LoVo (cell line): ENCODE data around the gene TNFAIP2.

Experiments
- DNase-seq: peaks from one replicate; pipeline ENCODE4 v3.0.0-alpha.2; 2016; ENCODE audit warnings: low spot score

The TNFAIP2 gene

DNA sequence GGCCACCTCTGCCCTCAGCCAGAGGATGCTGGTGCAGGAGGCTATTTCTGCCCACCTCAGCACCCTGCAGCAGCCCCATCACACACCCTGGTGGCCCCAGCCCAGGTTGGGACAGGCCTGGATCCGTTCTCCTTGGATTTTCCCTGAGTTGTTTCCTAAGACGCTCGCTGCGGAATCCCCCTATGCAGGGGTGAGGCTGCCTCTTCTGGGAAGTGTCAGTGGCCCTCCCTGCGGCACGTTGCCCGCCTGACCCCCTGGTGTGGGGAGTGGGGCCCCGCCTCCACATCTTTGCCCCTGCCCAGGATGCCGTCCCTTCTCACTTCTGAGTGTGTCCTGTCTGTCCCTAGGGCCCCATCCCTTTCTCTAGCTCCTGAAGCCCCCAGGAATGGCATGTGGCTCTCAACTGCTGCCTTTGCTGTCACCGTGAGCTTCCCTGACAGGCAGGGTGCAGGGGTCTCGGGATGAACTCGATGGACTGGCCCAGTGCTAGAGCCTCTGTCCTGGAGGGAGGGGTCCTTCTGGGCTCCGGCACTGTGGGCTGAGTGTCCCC lies 29.3 kb upstream of the TNFAIP2 start:
- no peak for DNase-seq

DNA sequence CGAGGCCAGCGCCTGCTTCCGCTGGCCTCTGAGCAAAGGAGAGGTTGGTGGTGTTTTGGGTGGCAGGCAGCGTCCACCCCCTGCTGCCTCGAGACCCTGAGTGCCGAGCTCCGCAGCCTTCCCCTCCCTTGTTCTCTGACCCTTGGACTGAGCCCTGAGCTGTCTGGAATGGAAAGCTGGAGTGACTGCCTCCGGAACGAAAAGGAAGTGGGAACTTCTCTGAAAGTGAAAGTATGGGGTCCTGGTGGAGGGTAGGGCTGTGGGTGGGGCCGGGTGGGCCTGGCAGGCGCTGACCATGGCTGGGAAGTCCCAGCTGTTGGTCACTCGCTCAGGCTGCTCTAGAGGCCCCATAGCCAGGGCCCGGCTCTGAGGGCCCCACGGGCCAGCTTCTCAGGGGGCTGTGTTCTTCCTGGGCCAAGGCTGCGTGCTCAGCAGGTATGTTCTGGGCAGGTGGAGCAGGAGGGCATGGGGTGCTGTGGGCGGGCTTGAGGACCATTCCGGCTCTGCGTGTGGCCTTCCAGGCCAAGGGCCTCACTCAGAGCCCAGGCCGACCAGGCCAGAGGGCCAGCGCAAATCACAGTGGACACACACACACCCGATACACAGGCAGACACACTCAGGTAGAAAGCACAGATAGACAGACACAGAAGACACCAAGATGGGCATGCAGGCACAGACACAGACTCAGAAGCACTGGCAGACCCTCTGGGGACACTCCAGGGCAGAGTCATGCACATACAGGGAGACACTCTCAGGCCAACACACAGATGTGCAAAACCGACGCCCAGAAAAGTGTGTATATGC lies 28.7 kb upstream of the TNFAIP2 start, which contains the start of gene EXOC3L4:
Gene EXOC3L4, plus strand, starts transcription at position 320 of the 804 bp plus-strand sequence. CDS start 5,495 bp downstream, outside the sequence.
- peak; percentile 42 for DNase-seq

DNA sequence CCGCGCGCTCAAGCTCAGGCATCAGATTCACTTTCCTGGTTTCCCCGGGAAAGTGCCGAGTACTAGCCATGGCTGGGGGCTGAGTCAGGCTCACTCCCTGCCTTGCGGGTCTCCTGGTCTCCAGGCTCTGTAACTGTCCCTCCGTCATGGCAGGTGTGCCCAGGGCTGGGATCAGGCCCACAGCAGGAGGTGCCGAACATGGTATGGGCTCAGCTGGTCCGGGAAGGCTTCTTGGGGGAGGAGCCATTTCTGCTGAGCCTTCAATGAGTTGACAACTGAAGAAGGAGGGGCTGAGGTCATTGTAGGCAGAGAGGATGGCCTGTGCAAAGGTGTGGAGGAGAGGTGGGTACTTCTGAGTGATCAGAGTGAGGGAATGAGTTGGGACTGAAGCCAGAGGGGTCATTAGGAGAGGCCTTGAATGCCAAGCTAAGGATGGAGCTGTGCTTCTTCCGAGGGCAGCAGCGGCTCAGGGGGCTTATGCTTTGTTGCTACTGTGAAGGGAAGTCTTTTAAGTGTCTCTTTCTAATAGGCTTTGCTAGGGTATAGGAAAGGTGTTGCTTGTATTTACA lies 28.0 kb upstream of the TNFAIP2 start:
- DNase-seq = peak; percentile 41

DNA sequence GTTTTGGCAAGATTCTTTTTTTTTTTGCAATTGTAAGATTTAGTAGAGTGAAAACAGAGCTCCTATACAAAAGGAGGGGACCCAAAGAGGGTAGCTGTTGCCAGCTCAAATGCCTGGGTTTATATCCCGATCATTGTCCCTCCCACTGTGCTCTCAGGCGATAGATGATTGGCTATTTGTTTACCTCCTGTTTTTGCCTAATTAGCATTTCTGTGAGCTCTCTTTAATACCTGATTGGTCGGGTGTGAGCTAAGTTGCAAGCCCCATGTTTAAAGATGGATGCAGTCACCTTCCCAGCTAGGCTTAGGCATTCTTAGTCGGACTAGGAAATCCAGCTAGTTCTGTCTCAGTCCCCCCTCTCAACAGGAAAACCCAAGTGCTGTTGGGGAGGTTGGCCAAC lies 26.9 kb upstream of the TNFAIP2 start:
- DNase-seq = no peak

DNA sequence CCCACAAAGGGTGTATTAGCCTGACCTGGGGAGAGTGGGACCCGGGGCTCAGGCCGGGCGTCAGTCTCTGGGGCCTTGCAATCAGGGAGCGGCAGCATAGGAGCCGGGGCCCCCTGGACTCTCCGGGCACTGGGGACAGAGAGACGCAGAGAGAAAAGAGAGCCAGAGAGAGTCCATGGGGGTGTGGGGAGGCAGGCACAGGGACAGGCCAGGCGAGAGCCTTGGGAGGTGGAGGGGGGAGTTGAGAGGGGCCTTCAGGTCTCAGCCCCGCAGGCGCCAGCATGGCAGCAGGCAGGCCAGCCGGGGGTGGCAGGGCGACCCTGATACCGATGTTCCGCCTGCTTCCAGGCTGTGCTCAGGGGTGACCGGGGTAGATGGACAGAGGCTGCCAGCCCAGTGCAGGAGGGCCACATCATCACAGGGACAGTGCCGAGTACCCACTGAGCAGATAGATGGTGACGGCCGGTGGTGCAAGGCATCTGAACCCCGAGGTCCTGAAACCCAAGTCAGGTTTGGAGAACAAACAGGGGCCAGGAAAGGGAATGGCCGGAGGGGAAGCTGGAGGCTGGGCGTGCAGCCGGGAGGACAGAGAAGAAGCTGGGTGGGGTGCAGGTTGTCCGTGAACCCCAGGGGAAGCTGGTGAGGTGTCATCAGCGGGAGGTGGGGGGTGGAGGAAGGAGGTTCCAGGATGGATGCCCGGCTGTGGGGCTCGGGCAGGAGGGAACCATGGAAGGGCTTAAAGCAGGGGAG lies 25.8 kb upstream of the TNFAIP2 start:
- no peak for DNase-seq

DNA sequence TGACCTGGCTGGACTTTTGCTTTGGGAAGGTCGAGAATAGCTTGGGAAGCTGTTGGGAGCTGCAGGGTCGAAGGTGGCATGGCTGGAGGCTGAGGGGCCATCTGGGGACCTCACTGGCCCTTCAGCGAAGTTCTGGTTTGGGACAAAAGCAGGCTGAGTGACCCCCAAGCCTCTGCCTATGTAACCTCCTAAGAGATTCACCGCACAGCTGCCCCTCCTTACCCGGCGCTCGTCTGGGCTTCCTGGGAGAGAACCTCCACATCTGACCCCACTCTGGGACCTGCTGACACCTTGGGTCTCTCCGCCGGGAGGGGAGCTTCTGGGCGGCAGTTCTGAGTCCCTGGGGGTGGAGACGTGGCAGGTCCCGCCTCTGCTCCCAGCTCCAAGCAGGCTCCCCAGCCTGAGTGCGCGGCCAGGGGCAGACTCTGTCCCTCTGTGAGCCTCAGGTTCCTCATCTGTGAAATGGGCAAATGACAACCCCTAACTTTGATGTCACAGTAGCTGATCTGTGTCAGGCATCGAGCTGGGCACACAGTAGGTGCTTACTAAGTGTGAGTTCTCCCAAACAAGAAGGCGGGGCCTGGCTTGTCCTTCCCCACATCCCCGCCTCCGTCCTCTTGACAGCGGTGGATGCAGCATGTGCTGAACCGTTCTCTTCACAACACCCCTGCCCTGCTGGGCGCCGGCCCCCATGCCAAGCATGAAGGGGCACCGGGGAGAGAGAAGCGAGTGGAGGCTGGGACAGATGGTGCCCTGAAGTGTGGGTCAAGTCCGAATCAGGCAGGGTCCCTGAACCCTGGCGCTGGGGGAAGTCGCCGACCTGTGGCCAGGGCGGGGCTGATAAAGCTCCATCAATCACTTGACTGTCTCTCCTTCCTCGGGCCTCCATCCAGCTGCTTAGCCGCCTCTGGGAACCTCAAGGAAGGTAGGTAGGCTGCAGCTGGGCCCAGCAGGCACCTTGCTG lies 25.0 kb upstream of the TNFAIP2 start:
- no peak for DNase-seq

DNA sequence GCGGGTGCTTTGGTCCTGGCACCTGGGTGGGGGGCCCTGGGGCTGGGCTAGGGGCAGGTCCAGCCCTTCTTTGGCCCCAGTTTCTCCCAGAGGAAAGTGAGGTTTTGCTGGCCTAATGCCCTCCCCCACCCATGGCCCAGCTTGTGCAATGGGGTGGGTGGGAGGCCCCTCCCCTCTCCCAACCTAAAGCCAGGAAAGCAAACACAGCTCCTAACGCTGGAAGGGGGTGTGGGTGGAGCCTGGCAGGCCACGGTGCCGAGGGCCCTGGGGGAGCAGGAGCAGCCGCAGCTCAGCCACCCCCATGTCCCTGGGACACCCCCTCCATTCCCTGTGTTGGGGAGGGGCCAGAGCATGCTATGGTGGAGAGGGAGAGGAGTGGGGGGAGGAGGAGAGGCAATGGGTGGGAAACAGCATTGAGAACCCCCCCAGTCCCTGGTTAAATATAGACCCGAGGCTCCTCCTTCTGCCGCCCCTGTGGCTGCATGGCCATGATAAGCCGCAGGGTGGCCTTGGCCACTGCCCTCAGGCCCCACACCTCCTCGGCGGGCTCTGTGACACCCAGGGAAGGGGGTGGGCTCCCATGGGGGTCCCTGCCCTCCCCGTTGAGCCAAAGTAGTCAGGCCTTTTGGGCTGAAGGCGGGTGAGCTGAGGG lies 24.1 kb upstream of the TNFAIP2 start:
- no peak for DNase-seq

DNA sequence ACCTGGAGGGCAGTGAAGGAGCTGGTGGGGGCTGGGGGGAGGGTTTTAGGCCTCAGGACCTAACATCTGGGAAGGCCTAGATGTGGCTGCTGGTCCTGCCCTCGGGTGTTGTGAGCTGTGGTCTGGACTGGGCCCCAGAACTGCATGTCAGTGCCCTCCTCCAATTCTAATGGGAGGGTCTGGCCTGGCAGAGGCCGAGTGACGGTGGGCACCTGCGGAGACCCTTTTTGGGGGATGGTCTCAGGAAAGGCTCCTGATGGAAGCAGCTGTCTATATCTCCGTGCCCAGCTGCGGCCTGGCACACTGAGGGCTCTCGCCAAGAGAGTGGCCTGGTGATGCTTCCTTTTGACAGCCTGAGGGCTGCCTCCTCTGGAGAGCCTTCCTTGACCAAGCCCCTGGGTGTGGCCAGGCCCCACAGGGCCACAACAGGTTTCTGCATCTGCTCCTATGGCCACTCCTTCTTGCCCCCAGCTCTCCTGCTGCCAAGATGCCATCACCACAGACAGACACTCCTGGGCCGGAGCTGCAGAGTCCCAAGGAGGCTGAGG lies 23.5 kb upstream of the TNFAIP2 start:
- DNase-seq = no peak

DNA sequence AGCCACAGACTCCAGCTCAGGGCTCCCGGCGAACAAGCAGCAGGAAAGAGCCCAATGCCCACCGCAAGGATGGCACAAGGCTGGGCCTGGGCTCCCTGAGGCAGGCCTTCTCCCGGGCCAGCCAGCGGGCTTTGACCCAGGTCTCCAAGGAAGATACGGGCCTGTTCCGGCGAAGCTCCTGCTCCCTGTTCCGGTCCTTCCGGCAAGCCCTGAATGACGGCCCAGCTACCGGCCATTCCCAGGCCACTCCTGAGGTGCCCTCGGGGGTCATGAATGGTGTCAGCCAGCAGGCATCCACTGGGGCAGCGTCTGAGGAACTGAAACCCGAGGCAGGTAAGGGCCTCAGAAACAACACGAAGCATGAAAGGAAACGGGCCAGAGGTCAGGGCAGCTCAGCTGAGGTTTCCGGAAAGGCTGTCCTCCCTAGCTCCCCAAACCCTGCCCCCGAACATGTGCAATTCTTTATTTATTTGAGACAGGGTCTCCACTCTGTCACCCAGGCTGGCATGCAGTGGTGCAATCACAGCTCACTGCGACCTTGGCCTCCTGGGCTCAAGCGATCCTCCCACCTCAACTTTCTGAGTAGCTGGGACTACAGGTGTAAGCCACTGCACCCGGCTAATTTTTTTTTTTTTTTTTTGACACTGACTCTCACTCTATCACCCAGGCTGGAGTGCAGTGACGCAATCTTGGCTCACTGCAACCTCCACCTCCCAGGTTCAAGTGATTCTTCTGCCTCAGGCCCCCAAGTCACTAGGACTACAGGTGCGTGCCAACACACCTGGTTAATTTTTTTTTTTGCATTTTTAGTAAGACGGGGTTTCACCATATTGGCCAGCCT lies 22.8 kb upstream of the TNFAIP2 start:
- DNase-seq = no peak

DNA sequence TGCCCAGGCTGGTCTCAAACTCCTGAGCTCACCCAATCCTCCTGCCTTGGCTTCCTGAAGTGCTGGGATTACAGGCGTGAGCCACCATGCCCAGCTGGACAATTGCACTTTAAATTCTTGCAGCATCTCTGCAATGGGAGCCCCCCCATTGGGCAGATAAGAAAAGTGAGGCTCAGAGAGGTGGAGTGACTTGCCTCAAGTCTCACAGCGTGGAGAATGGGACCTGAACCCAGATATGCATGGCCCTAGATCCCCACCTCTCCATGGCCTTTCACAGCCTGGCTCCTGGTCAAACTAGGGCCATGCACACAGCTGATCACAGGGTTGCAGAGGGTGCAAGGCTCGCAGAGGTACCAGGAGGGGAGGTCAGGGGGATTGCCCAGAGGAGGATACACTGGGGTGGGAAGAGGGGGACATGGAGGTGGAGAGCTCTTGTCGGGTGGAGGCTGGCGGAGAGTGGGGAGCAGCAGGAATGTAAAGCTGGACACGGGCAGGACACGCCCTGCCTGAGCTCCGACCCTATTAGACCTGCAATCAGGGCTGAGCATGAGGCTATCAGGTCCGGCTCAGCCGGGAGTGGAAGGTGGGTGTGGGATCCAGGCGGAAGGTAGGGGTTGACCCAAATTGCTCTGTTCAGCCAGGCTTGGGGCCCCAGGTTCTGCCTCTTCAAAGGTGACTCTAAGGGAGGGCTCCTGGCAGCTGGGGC lies 21.9 kb upstream of the TNFAIP2 start:
- DNase-seq = no peak

DNA sequence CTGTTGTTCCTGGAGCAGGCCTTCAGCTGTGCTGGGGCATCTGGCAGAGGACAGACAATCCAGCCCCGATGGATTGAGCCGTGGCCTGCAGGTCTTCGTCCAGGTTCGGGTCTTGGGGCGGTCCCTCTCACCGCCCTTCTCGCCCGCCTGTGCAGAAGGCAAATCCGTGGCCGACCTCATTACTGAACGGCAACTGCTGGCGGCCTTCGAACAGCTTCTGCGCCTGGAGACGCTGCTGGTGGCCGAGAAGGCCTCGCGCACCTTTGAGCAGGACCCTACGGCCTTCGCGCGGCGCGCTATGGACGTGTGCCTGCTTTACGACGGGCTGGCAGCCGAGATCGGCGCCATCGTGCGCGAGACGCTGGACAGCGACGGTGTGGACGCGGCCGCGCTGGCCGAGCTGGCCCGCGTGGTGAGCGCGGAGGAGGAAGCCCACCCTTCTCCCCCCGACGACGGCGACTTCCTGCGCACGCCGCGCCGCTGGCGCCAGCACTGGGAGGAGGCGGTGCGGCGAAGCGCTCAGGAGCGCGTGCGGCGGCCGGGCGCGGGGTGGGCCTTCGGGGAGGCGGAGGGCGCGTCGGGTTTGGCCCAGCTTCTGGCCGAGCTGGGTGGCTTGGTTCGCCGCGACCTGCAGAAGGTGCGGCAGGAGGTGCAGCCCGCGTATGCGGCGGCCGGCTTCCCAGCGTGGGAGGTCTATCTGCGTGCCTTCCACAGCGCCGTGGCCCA lies 21.1 kb upstream of the TNFAIP2 start:
- no peak for DNase-seq

DNA sequence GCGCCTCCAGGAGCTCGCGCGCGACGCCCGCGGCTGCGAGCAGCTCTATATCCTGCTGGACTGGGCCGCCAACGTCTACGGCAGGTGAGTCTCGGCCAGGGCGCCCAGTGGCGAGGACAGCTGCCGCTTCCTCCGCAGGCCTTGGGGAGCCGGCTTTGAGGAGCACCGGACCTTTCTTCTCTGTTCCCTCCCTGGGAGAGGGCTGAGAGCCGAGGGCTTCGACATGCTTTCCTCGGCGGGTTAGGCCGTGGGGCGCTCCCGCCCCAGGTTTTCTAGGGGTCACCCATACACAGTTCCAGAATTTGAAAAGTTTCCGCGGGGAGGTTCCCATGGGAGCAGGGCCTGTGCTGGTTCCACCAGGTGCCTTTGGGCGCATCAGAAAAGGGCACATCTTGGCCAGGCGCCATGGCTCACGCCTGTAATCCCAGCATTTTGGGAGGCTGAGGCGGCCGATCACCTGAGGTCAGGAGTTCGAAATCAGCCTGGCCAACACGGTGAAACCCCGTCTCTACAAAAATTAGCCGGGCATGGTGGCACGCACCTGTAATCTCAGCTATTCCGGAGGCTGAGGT lies 20.5 kb upstream of the TNFAIP2 start:
- no peak for DNase-seq

DNA sequence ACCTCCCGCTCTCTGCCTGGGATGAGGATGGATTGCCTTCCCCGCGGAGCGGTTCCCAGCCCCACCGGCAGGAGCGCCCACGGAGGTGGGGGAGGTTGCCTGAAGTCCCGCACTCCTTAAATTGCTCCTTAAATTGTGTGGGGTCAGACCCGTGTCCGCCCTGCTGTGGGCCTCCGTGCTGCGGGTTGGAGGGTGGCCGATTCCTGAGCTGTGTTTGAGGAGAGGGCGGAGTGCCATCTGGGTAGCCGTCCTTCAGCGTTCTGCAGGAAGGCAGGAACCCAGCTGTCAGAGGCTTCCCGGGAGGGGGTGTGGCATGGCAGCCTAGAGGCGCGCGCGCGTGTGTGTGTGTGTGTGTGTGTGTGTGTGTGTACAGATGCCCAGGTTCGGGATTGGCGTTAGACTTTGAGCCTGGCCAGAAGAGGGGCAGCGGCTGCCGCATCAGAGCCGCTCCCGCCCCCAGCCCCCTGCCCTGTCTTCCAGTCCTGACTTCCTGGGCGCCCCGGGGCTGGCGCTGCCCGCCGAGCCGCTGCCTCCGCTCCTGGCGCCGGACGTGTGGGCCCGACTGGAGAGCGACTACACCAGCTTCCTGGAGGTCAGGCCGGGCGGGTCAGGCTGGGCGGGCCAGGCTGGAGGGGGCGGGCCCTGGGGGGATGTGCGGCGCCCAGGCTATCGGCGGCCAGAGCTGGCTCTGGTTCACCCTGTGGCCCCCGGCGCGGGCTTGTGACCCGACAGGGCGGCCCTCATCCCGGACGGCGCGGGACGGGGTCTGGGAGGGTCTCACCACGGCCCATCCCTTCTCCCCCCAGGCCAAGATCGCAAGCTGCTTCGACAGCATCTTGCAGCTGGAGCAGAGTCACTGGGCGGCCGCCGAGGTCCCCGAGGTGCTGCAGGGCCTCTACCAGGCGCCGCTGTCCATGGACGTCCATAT lies 19.5 kb upstream of the TNFAIP2 start:
- DNase-seq = peak; percentile 18

DNA sequence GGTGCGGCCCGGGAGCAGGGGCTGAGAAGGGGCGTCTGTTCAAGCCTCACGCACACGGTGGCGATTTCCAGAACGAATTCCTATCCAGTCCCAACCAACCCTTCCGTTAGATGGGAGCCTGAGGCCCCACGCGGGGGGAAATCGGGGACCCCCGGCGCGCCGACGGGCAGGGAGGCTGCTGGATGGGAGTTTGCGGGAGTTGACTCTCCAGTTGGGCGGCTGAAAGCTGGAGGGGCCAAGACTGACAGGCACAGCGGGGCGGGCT lies 18.9 kb upstream of the TNFAIP2 start:
- no peak for DNase-seq

DNA sequence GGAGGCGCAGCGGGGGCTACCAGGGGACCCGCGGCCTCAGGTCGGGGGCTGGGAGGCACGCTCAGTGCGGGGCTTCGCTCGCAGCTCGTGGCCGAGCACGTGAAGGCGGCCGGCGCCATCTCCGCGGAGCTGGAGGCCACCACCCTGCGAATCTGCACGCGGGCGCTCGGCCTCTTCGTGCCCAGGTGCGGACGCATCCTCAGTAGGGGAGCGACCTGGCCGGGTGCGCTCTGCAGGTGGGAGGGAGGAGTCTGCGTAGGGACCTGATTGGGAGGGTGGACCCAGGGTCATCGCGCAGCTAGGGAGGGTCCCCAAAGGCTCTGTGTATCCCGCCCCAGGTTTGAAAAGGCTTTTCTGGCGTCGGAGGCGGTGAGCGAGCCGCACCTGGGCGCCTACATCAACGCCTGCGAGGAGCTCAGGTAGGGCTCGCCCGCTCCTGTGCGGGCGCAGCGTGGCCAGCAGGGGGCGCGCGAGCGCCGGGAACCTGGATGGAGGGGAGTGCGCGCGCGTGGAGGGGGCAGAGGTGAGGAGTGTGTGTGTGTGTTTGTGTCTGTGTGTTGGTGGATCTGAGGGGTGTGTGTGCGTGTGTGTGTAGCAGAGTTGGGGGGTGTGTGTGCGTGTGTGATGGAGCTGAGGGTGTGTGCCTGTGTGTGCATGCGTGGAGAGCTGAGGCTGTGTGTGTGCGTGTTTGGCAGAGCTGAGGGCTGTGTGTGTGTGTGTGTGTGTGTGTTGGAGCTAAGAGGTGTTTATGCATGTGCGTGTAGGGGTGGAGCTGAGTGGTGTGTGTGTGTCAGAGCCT lies 18.4 kb upstream of the TNFAIP2 start:
- peak; percentile 54 for DNase-seq

DNA sequence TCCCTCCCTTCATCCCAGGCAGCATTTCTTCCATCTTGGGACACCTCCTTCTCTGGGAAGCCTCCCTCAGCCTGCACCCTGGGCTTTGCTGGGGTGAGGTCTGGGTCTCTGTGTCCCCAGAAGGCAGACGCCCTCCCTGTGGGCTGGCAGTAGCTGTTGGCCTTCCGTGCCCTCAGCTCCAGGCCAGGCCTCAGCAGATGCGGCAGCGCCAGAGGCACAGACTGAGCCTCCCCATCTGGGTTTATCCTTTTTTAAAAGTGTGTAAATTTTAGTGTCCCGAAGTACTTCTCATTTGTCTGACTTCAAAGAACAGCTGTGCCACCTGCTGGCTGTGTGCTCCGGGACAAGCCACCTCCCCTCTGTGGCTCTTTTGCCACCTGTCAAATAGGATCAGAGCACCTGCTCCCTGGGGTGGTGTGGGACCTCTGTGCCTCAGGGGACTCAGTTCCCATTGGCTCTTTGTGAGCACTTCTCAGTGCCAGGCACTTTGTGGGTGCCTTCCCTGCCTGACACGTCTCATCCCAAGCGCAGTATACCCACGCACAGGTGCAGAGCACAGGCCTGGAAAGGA lies 17.6 kb upstream of the TNFAIP2 start:
- peak; percentile 18 for DNase-seq
